GM18505 (cell line): ENCODE data around the gene PIGP.
"Not testable (repeated sequence)": the region's sequence is repeated elsewhere in the genome, so short reads cannot be mapped to it uniquely, and the experiment has no call there.

Experiments used
- ATAC-seq: cut with Tn5 transposase; IDR thresholded peaks from one replicate; pipeline ENCODE4 v1.9.1; 2021; ENCODE audit not compliant: unreplicated experiment
- POLR2A ChIP-seq: IDR thresholded peaks from 4 replicates; pipeline ENCODE4 v1.6.1; 2011; ENCODE audit warnings: borderline replicate concordance; ENCODE audit not compliant: insufficient read depth, insufficient read length; ENCODE audit errors: extremely low read depth

Gene PIGP

DNA sequence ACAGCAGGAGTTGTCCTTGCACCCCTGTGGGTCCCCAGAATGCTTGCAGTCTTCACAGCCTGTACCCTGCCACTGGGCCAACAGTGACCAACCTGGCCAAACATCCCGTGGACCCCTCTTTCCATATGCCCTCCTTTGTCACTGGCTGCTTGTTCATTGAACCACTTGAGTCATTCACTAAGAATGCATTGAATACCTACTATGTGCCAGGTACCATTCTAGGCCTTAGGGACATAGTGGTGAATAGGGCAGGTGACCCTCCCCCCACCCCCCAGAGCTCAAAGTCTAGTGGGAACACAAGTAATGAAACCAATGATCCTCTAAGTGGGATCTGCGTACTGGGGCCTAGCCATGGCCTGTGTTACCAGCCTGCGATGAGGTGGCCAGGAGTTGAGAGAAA lies 28.2 kb downstream of the PIGP start:
- TF ChIP-seq POLR2A: no peak
- no peak for ATAC-seq

DNA sequence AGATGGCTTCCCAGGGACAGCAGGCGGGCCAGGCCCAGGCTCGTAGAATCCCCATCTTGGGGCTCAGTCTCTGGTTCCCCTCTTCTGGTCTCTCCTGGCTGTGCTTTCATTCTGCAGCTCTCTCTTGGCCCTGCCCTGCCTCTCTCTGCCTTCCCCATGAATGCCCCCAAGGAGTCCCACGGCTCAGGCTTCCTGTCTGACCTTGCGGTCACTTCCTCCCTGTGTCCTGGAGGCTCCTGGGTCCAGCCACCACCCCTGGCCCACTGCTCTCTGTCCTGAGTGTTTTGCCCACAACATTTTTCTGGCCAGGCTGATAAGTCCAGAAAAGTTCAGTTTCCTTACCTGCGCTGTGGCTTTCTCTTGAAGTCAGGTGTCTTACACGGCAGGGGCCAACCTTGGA lies 29.1 kb downstream of the PIGP start:
- no peak for ATAC-seq
- no peak for TF ChIP-seq POLR2A

DNA sequence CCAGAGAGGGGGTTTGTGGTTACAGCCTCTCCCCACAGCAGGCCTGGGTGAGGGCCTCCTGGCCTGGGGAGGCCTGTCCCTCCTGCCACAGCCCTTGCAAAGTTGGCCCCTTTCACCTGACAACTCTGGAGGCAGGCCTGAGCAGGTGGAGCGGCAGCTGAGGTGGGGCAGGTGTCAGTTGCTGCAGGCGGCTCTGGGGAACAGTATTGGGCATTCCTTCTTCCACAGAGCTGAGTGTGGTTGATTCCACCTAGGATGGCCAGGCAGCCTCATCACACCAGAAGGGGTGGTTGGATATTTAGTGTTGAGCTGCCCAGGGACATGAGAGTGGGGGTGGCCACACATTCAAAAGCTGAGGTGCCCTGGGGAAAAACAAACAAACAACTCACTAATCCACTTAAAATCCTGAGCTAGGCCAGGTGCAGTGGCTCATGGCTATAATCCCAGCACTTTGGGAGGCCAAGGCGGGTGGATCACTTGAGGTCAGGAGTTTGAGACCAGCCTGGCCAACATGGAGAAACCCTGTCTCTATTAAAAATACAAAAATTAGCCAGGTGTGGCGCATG lies 31.1 kb downstream of the PIGP start:
- no peak for TF ChIP-seq POLR2A
- ATAC-seq: no peak

DNA sequence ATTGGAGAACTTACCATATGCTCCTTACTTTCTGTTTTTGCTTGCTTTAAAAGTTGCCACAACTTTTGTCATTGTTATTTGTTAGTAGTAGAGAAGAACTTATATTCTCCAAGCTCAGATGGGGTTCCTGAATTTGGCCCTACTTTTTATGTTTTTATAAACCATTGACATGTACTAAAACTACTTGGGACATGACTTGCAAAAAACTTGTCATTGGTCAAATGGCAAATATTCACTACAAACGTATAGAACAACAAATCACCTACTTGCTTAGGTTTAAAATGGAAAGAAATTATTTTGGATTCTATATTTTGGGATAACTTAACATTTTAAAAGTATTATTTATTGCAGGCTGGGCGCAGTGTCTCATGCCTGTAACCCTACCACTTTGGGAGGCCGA lies 32.7 kb downstream of the PIGP start:
- TF ChIP-seq POLR2A: no peak
- ATAC-seq: no peak

DNA sequence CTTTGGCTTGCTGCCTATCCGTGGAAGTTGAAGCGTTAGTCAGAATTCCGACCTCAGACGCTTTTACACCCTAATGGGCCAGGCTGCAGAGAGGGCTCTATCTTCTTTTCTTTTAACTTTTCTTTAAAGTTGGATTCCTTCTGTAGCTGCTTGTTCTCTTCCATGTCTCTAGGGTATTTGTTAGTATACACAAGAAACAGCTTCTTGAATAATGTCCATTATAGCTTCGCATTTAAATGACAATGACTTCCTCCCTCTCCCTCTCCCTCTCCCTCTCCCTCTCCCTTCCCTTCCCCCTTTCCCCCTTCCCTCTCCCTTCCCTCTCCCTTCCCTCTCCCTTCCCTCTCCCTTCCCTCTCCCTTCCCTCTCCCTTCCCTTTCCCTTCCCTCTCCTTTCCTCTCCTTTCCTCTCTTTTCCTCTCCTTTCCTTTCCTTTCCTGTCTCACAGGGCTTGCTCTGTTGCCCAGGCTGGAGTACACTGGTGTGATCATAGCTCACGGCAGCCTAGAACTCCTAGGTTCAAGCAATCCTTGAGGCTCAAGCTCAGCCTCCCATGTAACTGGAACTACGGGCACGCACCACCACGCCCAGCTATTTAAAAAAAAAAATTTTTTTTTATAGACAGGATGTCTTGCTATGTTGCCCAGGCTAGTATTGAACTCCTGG lies 33.3 kb downstream of the PIGP start:
- ATAC-seq: no peak
- TF ChIP-seq POLR2A: no peak

DNA sequence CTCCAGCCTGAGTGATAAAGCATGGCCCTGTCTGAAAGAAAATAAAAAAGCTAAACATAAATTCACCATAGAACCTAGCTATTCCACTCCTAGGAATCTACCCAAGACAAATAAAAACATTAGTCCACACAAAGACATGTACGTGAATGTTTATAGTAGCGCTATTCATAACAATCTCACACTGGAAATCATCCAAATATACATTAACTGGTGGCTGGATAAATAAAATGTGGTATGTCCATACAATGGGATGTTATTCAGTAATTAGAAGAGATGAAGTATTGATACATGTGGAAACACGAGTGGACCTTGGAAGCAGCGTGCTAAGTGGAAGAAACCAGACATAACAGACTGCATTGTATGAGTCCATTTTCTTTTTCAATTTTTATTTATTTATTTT lies 36.7 kb downstream of the PIGP start:
- TF ChIP-seq POLR2A: no peak
- no peak for ATAC-seq

DNA sequence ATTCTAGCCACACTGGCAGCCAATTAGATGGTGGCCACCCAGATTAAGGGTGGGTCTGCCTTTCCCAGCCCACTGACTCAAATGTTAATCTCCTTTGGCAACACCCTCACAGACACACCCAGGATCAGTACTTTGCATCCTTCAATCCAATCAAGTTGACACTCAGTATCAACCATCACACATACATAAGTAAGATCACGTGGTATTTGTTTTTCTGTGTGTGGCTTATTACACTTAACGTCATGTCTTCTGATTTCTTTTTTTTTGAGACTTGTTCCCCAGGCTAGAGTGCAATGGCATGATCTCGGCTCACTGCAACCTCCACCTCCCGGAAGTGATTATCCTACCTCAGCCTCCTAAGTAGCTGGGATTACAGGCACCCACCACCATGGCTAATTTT lies 38.5 kb downstream of the PIGP start:
- not testable (repeated sequence) for ATAC-seq

DNA sequence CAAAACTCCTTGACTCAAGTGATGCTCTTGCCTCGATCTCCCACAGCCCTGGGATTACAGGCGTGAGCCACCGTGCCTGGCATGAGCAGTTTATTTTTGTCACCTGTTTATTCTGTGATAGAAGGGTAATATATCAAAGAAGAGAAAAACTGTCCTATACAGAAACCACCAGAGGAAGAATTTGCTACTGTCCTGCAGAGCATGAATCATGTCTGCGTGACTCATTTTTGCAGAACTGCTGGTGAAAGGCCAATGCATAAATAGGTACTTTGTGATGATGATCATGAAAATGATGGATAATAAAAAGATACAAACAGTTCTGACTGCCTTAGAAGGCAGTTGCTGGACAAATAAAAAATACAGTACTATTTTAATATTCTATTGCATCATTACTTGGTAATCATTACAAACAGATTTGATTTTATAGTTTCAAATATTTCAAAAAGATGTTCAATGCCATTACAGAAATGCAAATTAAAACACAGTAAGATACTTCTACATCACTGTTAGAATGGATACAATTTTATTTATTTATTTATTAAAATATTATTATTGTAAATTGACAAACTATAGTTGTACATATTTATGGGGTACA lies 39.9 kb downstream of the PIGP start:
- no peak for TF ChIP-seq POLR2A
- no peak for ATAC-seq

DNA sequence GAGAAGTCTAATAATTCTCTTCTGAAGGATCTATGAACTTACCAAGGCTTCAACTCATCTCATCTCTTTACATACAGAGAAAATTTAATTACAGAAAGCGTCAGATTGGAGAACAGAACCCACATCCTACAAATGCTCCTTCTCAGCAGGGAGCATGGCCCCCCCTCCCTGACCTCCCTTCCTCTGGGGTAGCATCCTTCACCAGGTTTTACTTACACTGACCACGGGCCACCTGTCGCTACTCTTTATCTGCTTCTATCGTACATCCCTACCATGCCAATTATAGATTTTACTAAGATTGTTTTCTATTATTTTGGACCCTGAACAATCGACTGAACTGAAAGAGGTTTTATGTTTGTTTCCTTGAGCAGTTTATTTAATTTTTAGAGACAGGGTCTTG lies 40.6 kb downstream of the PIGP start:
- no peak for TF ChIP-seq POLR2A
- no peak for ATAC-seq

DNA sequence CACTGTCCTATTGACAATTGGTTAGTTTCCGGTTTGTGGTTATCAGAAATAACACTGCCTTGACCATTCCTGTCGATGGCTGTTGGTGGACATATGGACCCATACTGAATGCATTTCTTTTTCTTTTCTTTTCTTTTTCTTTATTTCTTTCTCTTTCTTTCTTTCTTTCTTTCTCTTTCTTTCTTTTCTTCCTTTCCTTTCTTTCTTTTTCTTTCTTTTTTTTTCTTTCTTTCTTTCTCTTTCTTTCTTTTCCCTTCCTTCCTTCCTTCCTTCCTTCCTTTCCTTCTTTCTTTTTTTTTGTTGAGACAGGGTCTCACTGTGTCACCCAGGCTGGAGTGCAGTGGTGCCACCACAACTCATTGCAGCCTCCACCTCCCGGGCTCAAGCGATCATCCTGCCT lies 42.0 kb downstream of the PIGP start:
- no peak for TF ChIP-seq POLR2A
- ATAC-seq: no peak

DNA sequence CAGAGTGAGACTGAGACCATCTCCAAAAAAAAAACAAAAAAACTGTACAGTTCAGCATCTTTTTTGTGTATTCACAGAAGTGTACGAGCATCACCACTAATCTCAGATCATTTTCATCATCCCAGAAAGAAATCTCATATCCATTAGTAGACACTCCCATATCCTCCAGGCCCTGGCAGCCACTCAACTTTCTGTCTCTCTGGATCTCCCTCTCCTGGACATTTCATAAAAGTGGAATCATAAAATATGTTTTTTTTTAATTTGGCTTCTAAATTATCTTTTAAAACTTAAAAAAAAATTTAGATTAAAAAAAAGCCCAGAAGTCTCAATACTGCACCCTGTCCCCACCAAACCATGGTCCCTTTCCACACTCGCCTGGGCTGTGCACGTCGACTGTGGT lies 44.3 kb downstream of the PIGP start:
- no peak for TF ChIP-seq POLR2A
- no peak for ATAC-seq

DNA sequence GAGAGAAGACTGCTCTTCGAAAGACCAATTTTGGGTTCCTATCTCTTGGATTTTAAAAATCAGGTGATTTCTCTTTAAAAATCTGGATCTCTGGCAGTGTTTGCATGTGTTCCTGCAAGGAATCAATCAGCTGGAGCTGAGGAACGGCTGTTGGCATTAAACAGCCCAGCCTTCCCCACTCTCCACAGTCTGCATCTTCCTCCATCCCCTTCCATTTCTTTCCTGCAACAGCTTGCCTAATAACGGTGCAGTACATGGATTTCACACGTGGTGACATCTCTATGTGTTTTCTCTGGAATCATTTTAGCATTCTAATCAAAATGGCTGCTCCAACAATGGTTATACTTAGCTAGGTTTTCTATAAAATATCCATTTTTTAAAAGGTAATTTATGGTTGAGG lies 46.4 kb downstream of the PIGP start:
- no peak for ATAC-seq
- no peak for TF ChIP-seq POLR2A

DNA sequence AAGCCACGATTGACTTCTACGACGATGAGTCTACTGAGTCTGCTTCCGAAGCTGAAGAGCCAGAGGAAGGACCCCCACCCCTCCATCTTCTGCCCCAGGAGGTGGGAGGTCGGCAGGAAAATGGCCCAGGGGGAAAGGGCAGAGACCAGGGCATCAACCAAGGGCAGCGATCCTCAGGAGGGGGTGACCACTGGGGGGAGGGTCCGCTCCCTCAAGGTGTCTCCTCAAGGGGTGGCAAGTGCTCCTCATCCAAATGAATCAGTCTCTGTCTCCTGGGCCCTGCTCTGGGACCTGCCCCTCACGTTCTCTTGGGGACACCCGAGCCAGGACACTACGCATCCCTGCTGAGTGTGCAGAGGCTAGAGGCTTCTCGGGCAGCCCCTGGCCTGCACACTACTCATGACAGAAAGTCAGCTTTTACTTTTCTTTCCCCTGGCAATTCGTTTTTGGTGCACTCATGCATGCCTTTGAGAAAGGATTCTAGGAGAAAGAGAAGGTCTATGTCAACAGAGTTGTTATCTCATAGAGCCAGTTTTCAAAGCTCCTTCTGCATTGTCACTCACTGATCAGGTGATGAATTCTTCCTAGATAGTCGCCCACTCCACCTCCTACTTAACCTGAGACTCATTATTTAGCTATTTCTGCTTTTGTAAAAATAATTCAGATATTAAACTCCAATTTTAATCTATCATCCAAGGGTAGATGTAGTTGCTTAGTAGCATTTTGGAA lies 54.8 kb downstream of the PIGP start:
- ATAC-seq: no peak
- no peak for TF ChIP-seq POLR2A
